Astrocyte (in vitro differentiated cells and primary cell): ENCODE results near the gene APBB3.

Experiments used
- CTCF ChIP-seq: IDR thresholded peaks from 2 replicates; pipeline ENCODE4 v1.5.1; 2011; ENCODE audit warnings: low read depth, mild to moderate bottlenecking, inconsistent platforms, low read length, moderate library complexity; ENCODE audit not compliant: insufficient read depth
- EZH2 ChIP-seq: IDR thresholded peaks from 2 replicates; pipeline ENCODE4 v1.6.1; 2012; ENCODE audit warnings: mild to moderate bottlenecking, low read length, inconsistent platforms; ENCODE audit not compliant: insufficient read depth

DNA sequence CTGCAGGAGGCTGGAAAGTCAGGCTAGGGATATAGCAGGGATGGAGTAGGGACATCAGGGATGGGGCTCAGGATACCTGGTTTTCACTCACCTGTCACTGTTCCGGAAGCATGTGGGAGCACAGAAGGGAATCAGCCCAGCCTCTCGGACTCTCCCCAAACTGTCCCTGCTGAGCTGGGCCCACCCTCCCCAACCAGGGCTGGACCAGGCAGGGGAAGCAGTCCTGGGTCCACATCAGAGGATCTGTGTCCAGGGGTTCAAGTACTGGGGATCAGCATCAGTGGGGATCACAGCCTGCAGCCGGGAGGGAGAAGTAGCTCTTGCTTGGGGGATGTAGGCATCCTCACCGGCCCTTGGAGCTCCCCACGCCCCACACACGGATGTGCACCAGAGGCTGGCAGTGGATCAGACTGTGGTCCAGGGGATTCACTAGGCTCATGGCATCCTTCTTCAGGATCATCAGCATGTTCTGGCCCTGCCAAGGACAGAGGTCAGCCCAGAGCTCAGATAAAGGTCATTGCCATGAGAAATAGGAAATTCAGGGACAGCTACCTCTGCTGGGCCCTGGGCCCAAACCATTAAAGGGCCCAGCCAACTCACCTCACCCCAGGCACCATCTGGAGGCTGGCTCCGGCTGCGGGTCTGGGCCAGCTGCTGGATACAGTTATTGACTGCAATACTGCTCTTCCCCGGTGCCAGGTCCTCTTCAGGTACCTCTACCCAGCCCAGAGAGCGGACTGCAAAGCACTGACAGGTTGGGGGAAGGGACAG, 2.5 kb downstream of the APBB3 start:
- no peak for TF ChIP-seq CTCF
- TF ChIP-seq EZH2 = no peak
